SIG-M5 treated with dmso at 0.1 percent for 504 hours (cell line): ENCODE data around the gene TACR1.
"Not testable (repeated sequence)": the region's sequence is repeated elsewhere in the genome, so short reads cannot be mapped to it uniquely, and the experiment has no call there.

ENCODE experiments used
- DNase-seq: peaks from one replicate; lab custom pipeline; 2025; ENCODE audit not compliant: unreplicated experiment; lab: John Stamatoyannopoulos, UW

Gene TACR1

DNA sequence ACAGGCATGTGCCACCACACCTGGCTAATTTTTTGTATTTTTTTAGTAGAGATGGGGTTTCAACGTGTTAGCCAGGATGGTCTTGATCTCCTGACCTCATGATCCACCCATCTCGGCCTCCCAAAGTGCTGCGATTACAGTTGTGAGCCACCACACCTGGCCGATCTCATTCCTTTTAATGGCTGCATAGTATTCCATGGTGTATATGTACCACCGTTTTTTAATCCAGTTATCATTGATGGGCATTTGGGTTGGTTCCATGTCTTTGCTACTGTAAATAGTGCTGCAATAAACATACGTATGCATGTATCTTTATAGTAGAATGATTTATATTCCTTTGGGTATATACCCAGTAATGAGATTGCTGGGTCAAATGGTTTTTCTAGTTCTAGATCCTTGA is 51.4 kb downstream of the TACR1 start:
- not testable (repeated sequence) for DNase-seq

DNA sequence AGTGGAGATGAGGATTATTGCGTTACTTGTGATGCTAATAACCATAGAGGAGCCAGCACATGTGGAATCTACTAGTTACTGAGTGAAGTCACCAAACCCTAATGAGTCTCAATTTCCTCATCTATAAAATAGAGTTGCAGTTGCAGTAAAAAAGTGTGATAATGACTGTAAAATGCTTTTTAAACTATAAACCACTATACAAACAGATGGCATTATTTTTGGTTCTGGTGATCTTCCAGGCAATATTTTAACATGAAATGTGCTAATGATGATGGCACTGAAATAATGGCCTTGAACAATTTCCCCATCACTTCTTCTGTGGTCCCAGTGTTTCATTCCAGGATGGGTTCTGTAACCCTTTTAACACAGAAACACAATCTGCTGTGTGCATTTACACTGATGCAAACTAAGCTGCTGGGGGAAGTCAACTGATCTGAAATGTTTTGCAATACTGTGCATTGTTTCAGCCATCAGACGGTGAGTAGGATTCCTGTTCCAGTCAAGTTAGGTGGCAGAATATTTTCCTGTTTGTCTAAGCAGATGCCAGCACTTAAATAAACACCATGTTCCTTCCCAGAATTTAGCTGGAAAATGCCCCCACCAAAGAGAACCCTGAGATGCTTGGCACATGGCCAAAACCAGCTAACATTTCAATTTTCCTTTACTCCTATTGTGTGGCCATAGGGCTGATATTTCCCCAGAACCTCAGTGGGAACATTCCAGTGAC is 52.6 kb downstream of the TACR1 start:
- DNase-seq, result peak; percentile 10

DNA sequence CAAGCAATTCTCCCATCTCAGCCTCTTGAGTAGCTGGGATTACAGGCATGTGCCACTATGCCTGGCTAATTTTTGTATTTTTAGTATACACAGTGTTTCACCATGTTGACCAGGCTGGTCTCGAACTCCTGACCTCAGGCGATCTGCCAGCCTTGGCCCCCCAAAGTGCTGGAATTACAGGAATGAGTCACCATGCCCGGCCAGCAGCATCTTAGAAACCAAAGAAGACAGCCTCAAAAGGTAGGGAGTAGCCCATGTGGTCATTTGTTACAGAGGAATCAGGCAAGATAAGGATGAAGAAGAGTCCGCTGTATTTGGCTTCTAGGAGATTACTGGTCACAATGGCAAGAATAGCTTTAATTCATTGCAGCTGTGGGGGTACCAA is 53.1 kb downstream of the TACR1 start:
- not testable (repeated sequence) for DNase-seq

DNA sequence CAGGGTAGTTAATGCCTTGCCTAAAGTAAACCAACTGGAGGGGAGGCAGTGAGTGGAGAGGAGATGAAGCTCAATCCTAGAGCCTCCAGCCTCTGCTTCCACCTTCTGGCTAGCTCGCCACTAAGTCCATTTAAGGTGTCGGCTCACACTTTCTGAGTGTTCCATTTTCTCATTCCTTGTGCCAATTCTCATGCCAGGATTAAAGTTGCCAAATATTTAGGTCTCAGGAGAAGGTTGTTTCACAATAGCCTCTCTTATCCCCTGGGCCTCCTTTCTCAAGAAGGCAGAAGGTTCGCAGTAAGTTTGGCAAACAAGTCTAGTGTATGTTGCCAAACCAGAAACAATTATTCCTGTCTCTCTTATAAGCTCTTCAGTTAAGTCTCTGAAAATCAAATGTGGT is 57.2 kb downstream of the TACR1 start:
- no peak for DNase-seq

DNA sequence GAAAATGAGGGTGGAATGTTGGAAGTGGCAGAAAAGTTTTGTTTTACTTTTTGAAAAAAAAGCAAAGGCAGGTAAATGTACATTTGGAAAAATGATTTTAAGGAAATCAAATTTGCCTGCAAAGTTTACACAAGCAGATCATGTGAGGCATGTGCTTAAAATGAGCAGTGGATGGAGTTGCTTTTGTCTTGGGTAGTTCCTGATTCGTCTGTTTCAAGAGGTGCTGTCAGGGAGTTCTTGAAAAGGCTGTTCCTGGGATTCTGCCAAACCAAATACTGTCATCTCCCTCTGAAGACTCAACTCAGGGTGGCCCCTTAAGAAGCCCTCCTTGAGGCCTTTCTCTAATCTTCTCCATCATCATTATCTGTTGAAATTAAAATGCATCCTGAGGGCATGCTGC is 59.0 kb downstream of the TACR1 start:
- DNase-seq, result no peak

DNA sequence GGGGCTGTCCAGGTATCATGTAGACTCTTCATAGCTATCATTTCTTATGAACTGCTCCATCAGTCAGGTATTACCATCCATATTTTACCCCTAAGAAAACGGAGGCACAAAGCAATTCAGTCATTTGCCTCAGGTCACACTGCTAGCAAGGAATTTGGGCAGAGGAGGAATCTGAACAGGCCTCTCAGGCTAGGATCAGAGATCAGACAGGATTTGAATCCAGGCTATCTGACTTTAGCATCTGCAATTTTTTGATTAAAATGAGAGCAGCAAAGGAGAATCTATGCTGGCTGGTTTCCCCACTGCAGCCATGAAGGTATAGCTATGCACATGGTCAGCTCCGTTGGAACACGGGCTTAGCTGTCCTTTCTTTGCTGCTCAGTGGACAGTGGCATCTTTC is 60.1 kb downstream of the TACR1 start:
- DNase-seq, result no peak

DNA sequence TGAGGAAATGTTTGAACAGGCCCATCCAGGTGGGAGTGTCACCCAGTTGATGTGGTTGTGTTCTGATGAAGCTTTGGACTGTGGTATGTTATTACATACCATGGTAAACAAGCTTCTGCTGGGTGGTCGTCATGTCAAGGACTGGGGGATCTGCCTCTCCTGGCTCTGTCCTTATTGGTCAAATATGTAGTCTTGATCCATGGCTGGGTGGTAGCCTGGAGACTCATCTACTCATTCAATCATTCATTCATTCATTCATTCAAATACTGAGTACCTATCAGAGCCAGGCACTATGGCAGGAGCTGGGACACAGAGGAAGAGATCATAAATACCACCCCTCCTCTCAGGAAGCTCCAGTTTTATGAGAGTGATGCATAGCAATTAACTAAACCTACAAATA is 60.8 kb downstream of the TACR1 start:
- DNase-seq, result no peak

DNA sequence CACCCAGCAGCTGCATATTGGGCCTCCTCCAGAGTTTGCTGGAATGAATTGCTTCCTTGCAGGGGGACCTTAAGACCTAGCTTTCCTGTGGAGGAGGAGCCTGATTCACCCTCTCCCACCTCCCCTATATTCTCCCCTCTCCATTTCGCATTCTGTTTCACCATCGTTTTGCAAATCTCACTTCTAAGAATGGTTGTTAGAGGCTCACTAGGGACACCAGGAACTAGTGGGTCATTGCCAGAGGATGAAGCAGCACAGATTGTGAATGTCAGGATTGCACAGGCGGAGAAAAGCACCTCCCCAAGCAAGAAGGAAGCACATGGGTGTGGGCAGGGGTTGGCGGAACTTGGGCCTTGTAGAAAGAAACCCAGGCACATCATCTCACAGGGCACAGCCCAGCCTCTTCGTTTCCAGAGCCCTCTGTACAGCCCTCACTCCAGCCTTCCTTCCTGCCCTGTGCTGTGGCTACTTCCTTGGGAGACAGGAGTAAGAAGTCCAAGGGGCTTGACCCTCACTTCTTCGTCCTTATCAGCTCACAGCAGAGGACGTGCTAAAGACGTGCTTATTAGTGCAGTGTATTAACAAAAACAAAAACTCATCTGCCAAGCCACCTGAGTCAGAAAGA is 63.4 kb downstream of the TACR1 start:
- DNase-seq, result no peak

DNA sequence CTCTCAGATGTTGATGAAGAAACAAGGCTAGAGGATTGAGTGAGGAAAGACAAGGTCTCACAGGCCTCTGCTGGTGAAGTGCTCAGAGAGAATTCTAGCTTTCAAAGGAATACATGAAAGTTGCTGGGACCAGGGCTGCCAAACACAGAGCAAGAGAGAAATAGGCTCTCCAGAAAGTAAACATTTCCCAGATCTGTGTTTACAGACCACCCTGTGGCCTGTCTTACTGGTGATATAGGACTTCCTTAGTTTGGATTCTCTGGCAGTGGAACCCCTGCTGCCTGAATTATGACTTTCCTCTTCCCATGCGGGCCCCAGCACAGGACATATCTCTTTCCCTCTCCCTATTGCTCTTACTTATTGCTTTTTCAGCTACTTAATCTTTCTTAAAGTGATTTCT is 64.5 kb downstream of the TACR1 start:
- DNase-seq, result no peak

DNA sequence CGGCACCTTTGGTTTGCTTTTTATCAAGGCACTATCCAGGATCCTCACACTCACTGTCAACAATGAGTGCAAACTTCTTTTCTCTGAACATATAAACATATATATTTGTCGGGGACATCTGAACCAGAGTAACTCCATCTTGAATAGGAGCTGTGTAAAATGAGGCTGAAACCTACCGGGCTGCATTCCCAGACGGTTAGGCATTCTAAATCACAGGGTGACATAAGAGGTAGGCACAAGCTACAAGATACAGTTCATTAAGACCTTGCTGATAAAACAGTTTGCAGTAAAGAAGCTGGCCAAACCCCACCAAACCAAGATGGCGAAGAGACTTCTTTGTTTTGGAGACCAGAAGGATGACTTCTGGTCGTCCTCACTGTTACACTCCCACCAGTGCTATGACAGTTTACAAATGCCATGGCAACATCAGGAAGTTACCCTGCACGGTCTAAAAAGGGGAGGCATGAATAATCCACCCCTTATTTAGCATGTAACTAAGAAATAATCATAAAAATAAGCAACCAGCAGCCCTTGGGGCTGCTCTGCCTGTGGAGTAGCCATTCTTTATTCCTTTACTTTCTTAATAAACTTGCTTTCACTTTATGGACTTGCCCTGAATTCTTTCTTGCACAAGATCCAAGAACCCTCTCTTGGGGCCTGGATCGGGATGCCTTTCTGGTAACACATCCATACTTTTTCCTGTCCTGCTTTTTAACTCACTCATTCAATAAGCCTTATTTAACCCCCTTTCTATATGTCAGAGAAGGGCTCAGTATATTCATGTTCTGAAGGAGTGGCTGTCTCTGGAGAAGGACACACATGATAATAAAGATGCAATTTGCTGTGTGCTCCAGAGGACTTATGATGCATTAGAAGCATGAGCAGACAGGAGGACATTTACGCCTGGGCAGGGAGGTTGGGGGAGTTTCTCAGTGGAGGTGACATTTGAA is 65.4 kb downstream of the TACR1 start:
- no peak for DNase-seq

DNA sequence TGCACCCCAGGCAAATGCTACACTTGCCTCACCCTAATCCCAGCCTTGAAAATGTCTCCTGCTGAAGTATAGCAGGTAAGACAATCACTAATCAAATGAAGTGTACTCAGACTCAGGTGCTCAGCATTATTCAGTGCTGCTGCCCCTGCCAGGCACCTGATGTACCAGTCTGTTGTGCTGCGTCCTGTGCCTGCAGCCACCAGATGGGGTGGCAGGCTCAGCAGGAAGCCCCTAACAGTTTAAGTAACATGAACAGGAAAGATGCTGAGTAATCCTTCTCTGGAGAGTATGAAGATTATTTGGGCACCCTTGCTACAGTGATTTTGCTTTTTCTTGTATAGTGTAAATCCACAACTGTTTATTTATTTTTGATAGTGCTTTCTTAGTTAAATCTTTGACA is 69.1 kb downstream of the TACR1 start:
- no peak for DNase-seq

DNA sequence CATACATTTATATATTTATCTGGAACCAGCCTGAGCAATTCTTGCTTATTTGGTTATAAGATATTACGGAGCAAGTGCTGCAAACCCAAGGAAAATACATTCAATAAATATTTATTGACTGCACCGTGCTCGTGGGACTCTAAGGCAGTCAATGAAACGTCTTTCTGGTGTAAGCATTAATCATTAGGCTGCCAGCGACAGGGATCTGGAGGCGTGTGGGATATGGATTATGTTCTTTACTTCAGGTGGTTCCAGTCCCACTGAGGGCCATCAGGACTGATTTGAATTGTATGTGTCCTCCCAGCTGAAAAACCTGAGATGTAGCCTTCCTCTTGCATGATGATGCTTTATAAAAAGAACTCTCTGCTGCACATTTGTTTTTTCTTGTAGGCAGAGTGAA is 75.4 kb downstream of the TACR1 start:
- DNase-seq, result no peak

DNA sequence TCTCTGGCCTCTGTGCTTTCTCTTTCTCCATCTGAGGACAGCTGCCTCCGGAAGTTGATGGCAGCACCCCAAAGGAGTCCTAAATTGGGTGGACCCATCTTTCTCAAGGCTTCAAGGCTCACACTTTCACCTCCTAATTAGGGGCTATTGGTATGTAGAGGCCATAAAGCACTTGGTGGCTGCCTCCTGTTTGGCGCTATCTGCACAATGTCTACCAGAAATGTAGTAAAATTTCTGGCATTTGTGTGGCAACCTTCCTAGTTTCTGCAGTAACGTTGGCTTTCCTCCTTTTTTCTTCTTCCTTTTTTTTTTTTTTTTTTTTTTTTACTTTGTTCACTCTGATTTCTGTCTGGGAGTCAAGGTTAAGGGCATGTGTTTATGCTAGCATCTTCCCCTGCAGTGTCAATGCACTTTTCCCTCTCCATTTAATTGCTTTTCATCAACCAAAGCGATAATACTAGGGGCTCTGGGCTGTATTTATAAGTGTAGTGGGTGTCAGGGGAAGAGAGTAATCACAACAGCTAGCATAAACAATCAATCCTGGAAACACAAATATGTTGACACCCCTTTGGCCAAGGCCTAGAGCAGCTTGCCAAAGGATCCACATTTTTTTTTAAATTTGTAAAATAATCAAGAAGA is 86.0 kb downstream of the TACR1 start:
- DNase-seq, result no peak

DNA sequence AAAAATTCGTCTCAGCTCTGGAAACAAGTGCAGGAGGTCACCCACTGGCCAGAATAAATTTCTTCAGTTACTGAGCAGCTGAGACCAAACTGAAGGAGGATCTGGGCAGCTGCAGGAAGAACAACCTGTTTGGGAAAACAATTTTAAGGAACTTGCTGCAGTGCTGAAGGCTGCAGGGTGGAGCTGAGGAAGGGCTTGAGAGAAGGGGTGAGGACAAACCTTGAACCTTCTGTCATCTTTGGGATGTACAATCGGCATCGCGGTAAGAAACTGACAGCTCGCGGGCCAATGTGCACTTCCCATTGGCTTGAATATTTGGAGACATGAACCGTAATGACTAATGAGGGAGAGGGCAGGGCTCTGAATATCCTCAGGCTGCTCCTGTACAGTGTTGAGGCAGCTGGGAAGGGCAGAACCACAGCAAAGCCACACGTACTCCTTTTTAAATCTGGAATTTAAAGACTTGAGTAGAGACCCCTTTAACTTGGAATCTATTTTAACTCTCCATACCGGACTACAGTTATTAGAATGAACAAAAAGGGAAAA is 90.3 kb downstream of the TACR1 start:
- DNase-seq, result no peak

DNA sequence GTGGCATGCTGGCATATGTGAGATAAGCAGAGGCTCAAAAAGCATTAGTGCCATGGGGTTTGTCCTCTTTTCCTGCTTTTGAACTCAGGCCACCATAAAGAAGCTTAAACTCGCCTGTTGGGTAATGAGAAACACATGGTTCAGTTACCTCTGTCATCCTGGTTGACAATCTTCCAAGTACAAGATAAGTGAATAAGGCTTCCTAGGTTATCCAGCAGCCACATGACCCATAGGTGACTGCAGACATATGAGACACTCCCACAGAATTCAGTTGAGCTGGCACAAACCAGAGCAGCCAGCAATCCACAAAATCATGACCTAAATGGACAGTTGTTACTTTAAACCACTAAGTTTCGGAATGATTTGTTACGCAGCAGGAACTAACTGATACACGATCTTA is 97.3 kb downstream of the TACR1 start:
- no peak for DNase-seq

DNA sequence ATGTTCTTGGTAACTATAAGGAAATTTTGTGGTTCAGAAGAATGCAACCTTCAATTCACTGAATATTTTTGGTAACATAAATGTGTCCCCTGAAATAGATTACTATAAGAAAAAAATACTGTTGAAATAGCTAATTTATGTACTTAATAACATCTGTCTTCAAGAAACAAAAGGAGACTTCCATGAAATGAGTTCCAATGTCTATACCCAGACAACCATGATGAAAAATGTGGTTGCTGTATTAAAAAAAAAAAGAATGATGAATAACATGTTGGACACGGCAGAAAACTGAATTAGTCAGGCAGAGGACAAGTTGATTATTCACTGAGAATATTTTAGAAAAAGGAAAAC is 98.5 kb downstream of the TACR1 start:
- DNase-seq, result no peak

DNA sequence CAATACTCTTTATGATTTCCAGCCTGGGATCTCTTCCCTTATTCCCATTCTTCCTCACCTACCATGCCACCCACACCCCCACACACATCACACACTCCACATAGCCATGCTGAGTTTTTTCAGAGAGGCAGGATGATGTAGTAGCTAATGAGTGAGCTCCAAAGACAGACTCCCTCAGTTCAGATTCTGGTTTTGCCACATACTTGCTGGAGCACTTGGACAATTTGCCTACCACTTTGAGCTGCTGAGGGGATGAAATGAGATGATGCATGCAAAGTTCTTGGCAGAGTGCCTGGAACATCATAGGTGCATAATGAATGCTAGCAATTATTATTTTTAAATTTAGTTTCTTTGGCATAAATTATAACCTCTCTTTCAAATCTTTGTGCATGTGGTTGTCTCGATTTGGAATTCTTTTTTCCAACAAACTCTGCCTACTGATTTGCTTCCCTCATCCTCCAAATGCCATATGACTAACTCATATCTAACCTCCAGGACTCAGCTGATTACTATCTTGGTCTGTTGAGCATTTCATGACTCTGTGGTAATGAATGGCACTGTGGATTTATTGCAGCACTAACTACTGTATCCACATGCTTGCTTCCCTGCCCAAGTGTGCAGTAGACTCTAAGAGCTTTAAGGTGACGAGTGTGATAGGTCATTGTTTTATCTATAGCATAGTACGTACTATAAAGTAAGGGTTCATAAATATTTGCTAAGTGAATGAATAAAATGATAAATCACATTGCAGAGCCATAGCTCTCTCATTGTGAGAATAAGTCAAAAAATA is 99.1 kb downstream of the TACR1 start:
- no peak for DNase-seq

DNA sequence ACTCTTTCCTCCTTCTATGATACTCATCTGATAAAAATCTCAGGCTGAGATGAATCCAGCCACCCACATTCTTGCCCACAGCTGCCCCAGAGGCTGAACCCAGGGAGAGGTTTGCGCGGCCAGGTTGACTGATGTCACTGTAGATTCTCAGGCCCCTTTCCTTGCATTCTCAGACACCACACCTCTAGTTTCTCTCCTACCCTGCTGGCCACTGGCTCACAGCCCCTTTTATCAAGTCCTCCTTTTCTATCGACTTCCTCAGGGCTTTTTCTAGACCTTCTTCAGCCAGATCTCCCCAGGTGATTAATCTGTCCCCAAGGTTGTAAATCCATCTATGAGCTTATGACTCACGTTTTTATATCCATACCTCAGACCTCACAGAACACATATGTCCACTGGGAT is 99.8 kb downstream of the TACR1 start:
- no peak for DNase-seq

DNA sequence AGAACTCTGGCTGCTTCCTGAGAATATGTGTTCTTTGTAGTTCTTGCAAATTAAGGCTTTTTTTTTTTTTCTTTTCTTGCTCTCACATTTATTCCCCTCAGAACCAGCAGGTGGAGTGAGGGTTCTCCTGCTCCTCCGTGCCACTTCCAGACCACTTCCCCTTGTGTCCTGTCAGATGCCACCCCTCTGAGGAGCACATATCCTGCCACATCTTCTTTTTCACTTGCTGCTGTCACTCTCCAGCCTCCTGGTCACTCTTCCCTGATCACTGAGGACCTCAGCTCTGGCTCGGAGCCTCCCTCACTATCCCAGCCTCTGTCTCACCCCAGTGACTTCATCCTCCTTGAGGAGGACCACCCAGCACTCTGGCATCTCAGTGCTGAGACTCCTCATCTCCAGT is 100.5 kb downstream of the TACR1 start:
- DNase-seq, result peak; percentile 26

DNA sequence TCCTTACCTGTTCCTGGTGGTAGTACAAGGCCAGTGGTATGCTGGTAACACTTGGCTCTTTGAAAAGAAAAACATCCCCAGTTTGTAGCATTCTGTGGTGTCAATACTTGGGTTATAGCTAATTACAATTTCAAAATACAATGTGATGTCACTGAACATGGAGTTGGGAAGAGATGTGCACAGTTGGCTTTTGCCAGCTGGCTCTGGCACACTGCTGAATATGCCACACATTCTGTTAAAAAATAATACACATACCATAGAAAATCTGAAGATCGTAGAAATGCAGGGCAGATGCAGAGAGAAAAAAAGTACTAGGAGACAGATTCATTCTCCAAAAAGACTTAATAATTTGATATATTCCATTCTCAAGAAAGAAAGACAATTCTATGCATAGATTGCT is 101.5 kb downstream of the TACR1 start:
- no peak for DNase-seq

DNA sequence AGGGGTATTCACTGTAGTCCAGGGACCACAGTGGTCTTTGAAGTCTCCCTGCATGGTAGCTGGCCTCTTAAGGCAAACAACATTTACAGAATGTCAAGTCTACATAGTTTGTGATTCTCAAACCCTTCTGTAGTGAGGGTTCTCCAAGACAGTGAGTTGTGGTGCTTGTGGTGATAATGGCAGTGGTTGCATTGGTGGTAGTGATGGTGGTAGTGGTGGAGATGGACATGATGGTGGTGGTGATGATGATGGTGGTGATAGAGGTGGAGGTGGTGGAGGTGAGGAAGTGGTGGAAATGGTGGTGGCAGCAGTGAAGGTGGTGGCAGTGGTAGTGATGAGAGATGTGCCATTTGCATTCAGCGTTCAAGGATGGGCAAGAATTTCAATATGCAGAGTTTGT is 104.9 kb downstream of the TACR1 start:
- DNase-seq, result no peak
